ENCODE data around the gene BIRC6. TPM values are rescaled to one million over a fixed set of nuclear protein-coding genes. Genes with fewer than 3 reads are reported as not detected.

Gene BIRC6
- total and polyA plus RNA-seq, 8 donors = 12.4 to 58.3 (median 46.7) TPM

- intact Hi-C loops (cut with DNase I) = no loop called here
- 34 to 41% methylated on average over 2 of the region's 2 CpGs for WGBS, 2 donors
- ATAC-seq (peak; percentile 93 to 100 (median 98)), DNase-seq (peak in 1 of 6 donors; percentile 22), FAIRE-seq (no peak)
- Histone ChIP-seq H3K36me3 (peaks cover 0 to 13% (median 10%) of the 10 kb centered on the region in 3 donors), H3K4me3 (no peak overlapping the region), H3K27me3 (no peaks in the 10 kb centered on the region), H3K27ac (no peak overlapping the region), H3K9me3 (no peaks in the 10 kb centered on the region), H3K4me1 (peaks cover 0 to 7% (median 4%) of the 10 kb centered on the region in 3 donors)
- no peak for TF ChIP-seq CTCF (IDR thresholded peaks at IDR 0.05)
These were observed 254.5 kb downstream of the BIRC6 start for GRCh38 chr2:32611366-32611765.

DNA sequence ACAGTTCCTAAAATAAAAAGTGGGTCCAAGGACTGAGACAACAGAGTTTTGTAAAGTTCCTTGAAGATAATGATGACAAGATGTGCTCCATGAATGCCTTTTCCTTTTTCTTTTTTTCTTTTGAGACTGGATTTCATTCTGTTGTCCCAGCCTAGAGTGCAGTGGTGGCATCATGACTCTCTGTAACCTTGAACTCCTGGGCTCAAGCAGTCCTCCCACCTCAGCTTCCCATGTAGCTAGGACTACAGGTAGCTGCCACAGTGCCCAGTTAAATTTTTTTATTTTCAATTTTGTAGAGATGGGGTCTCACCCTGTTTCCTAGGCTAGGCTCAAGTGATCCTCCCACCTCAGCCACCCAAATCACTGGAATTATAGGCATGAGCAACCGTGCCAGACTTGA lies 254.9 kb downstream of the BIRC6 start:
- DNase-seq (no peak), ATAC-seq (peak in 2 of 4 donors; percentile 22 to 30), FAIRE-seq (no peak)
- TF ChIP-seq CTCF (IDR thresholded peaks at IDR 0.05) = no peak
- Histone ChIP-seq H3K27me3 (no peaks in the 10 kb centered on the region), H3K36me3 (peaks cover 0 to 13% (median 10%) of the 10 kb centered on the region in 3 donors), H3K27ac (no peak overlapping the region), H3K4me3 (no peak overlapping the region), H3K9me3 (no peaks in the 10 kb centered on the region), H3K4me1 (peaks cover 0 to 7% (median 4%) of the 10 kb centered on the region in 3 donors)
- intact Hi-C loops (cut with DNase I) = no loop called here
- WGBS, 2 donors = 83 to 95% methylated on average over 1 of the region's 1 CpG

DNA sequence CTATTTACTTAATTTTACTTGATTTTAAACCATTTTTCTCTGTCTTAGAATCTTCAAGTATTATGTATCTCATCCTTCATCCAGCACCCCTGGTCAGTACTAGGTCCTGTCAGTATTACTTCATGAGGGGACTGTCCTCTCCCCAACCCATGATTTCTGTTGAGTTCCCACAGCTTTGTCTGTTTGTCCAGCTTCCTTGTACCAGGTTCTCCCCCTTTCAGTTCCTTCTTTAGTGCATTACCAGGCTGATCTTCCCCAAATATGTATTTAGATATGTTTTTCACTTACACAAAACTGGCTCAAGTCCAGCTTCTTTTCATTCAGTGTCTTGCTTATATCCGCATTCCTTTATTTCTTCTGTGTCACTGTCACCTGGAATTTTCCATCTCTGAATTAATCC lies 257.3 kb downstream of the BIRC6 start:
- peaks cover 0 to 13% (median 0%) of the 10 kb centered on the region in 3 donors for H3K36me3 ChIP-seq

GRCh38 chr2:32617599-32618189 lies 260.9 kb downstream of the BIRC6 start:
- WGBS, 2 donors = 74 to 76% methylated on average over 5 of the region's 5 CpGs
- H3K36me3 ChIP-seq = peaks cover 0 to 21% (median 0%) of the 10 kb centered on the region in 3 donors
- ATAC-seq = peak in 2 of 4 donors; percentile 24 to 59
- FAIRE-seq = no peak
- no peaks in the 10 kb centered on the region for H3K4me1 ChIP-seq
- no peak for DNase-seq
- H3K27me3 ChIP-seq = no peaks in the 10 kb centered on the region
- intact Hi-C loops (cut with DNase I) = no loop called here
- H3K4me3 ChIP-seq = no peak overlapping the region
- no peaks in the 10 kb centered on the region for H3K9me3 ChIP-seq
- no peak overlapping the region for H3K27ac ChIP-seq
- no peak for TF ChIP-seq CTCF (IDR thresholded peaks at IDR 0.05)

More for the DNA sequence above, 257.3 kb downstream of the BIRC6 start:
- 88 to 93% methylated on average over 1 of the region's 1 CpG for WGBS, 2 donors
- H3K27me3 ChIP-seq = no peaks in the 10 kb centered on the region
- no peak overlapping the region for H3K27ac ChIP-seq
- peaks cover 0 to 7% (median 4%) of the 10 kb centered on the region in 3 donors for H3K4me1 ChIP-seq
- TF ChIP-seq CTCF (IDR thresholded peaks at IDR 0.05) = no peak
- ATAC-seq = peak in 1 of 4 donors; percentile 13
- DNase-seq = no peak
- H3K4me3 ChIP-seq = no peak overlapping the region
- intact Hi-C loops (cut with DNase I) = no loop called here
- no peak for FAIRE-seq
- H3K9me3 ChIP-seq = no peaks in the 10 kb centered on the region

DNA sequence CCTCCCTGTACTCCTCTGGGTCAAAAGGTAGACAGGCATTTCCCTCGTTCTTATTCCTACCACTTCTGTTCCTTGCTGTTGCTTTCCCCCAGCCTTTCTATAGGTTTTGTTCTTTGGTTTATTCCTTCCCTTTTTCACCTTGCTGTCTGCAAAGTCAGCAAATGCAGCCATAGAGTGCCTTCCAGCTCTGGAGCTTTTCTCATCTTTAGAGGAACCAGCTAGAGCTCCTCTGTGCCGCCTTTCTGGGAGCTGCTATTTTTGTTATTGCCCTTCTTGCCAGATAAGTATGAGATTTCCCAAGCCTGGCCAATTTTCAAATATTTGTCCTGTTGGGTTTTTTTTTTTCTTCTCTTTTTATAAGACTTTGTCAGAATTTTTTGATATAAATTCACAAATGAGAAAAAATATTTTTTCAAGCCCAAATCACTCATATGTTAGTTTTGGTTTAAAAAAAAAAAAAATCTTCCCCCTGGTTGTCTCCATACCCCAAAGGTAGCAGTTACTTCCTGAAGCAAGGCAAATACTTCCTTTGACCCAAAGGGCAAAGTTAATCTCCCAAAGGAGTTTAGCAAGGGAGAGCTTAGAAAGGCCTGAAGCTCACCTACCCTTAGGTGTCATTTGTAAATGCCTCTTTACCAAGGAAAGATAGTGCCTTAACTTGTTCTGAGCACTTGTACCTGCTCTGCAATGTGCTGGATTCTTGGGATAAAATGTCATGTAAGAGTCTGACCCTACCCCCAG lies 265.9 kb downstream of the BIRC6 start:
- Histone ChIP-seq H3K27ac (no peak overlapping the region), H3K9me3 (no peaks in the 10 kb centered on the region), H3K4me1 (no peaks in the 10 kb centered on the region), H3K4me3 (no peak overlapping the region), H3K36me3 (peaks cover 0 to 8% (median 0%) of the 10 kb centered on the region in 3 donors), H3K27me3 (no peaks in the 10 kb centered on the region)
- ATAC-seq = no peak
- TF ChIP-seq CTCF (IDR thresholded peaks at IDR 0.05) = no peak
- FAIRE-seq = no peak
- no peak for DNase-seq
- WGBS, 2 donors = 59 to 63% methylated on average over 2 of the region's 2 CpGs
- intact Hi-C loops (cut with DNase I) = no loop called here
